Testis (tissue), 2 donors: ENCODE results near the gene CEP85.

Experiments
- CTCF ChIP-seq, 3 experiments: fragments of 450-650 bp in 2 of 3; fragments of 200-600 bp in 1 of 3; sonication (generic) in 1 of 3; IDR thresholded peaks; one replicate each; pipeline ENCODE4 v1.5.1; 2016 to 2019; ENCODE audit warnings: antibody characterized with exemption in 3 of 3, mild to moderate bottlenecking in 2 of 3, moderate library complexity in 1 of 3
- POLR2A ChIP-seq: fragments of 450-650 bp; IDR thresholded peaks from one replicate; pipeline ENCODE4 v1.6.1; 2017; ENCODE audit warnings: antibody characterized with exemption, mild to moderate bottlenecking, moderate library complexity

GRCh38 chr1:26281971-26282370 lies 48.0 kb downstream of the CEP85 start:
- TF ChIP-seq CTCF (IDR thresholded peaks at IDR 0.05) (no peak), POLR2A (no peak)
